Activated naive CD4-positive, alpha-beta T cell (primary cell): Measurements from ENCODE around the gene MYCBPAP.

ENCODE experiments used
- DNase-seq, 4 experiments: peaks; one replicate each; lab custom pipeline; 2025; lab: John Stamatoyannopoulos, UW

MYCBPAP gene

DNA sequence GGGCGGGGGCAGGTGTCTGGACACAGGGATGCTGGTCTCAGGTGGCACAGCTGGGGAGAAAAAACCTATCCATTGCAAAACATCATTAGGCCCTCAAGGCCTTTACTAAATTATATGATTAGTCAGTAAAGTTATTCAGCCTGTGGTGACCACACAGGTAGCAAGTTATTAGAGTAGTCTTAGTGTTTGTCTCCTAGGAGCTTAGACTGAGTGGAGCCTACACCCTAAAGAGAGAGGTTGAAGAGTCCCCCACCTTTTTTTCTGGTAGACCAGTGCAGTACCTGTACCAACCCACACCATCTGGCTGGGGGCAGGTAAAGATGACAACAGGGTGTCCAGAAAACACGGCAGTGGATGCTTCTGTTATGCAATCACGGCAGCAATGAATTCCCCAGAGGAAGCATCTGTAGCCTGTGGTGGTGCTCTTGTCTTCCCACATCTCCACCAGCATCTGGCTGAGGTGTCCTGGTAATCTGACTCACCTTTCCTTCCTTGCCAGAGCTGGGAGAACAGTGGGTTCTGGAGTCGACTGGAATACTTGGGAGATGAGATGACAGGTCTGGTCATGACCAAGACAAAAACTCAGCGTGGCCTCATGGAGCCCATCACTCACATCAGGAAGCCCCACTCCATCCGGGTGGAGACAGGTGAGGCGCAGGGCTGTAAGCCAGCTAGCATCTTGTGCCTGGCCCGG, 11.0 kb downstream of the MYCBPAP start:
- no peak for DNase-seq

DNA sequence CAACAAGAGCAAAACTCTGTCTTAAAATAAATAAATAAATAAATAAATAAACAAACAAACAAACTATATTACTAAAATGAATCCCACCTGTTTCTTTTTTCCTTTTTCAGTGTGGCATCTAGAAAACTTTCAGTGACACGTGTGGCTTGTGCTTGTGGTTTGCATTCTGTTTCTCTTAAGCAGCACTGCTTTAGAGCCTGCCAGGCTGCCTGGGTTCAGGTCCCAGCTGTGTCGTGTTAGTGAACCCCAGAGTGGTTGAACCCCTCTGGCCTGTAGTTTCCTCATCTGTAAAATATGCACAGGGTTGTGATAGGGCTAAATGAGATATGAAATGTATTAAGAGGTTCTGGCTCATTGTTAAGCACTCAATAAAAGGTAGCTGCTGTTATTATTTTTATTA, 12.2 kb downstream of the MYCBPAP start:
- no peak for DNase-seq

DNA sequence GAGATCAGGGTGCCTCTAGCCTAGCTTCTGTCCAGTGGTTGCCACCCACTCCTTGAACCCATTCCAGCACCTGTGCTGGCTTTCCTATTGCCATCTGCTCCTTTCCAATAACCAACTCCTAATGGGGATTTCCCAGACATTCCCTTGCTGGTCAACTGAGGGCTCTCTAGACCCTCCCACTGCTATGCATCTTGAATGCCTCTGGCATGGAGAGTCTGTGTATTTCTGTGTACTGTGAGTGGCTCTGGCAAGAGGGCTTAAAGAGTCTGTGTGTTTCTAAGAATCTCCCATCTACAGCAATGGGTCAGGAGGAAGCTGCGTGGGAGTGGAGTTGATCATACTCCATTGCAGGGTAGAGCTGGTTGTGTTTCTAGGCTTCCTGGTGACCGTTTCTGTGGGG, 13.3 kb downstream of the MYCBPAP start:
- no peak for DNase-seq

DNA sequence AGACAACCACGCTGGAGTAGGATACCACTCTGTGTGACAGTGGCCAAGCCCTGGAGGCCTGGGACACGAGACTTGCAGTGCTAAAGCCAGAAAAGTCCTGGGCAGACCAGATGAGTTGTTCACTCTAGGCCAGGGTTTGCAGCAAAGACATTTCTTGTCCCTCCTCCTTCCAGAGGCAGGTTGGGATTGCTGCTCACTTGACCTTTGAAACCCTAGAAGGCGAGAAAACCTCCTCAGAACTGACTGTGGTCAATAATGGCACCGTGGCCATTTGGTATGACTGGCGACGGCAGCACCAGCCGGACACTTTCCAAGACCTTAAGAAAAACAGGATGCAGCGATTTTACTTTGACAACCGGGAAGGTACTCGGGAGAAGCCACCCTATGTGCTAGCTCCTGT, 14.5 kb downstream of the MYCBPAP start:
- no peak for DNase-seq

DNA sequence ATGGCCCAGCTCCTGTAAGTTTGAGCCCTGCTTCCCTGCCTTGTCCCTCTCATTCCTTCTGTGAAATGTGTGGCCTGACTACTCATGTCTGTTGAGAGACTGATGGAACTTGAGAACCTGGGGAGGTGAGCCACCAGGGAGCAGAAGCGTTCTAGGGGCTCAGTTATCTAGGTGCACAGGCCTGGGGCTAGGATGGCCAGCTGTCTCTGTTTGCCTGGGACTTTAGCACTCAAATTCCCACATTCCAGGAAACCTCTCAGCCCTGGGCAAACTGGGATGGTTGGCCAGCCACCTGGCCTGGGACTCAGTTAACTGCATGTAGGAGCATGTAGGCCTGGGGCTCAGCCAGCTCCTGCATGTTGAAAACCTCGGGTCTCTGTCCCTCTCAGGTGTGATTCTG, 15.0 kb downstream of the MYCBPAP start:
- no peak for DNase-seq

DNA sequence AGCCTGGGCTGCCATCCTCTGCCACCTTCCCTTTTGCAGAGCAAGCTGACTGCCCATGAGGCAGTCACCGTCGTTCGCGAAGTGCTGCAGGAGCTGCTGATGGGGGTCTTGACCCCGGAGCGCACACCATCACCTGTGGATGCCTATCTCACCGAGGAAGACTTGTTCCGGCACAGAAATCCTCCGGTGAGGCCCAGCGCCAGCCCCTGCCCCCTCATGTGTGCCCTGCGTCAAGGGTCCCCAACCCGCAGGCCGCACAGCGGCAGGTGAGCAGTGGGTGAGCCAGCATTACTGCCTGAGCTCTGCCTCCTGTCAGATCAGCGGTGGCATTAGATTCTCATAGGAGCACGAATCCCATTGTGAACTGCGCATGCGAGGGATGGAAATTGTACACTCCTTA, 16.6 kb downstream of the MYCBPAP start:
- no peak for DNase-seq

DNA sequence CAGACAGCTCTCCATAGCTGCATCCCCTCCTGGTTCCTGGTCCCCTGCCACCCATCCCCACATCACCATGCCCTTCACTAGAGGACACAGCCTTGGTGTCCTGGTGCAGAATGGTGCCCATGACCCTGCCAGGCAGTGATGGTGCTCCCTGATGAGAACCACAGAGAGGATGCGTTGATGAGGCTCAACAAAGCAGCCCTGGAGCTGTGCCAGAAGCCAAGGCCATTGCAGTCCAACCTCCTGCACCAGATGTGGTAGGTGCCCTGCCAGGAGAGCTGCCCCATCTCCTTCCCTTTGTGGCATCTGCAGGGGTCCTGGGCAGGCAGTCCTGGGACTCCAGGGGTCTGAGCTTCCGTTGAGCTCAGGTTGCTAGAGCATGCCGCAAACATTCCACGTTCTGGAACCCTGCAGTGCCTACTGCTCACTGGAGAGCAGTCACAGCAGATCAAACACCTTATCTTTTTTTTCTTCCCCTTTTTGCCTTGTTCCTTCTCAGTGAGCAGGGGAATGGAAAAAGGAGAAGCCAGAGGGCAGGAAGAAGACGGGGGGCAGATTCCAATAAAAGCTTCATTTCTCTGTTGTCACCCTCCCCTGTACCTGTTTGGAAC, 19.0 kb downstream of the MYCBPAP start:
- DNase-seq = no peak

DNA sequence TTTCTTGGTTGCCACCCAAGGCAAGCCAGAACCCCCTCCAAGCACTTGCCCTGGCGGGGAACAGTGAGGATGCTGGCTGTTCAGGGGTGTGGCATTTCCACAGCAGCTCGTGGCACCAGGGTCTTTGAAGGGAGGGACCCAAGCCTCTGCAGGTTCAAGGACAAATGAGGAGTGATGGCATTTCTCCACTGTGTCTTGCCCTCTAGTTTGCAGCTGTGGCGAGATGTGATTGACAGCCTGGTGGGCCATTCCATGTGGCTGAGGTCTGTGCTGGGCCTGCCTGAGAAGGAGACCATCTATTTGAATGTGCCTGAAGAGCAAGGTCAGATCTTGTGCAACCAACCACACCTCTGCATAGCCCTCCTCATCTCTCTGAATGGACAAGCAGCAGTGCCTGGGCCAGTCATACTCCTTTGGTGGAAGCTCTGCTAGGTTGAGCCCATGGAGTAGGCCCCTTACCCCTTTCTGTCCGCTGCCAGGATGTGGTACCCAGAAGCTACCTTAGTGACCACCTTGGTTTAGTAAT, 19.8 kb downstream of the MYCBPAP start:
- no peak for DNase-seq

DNA sequence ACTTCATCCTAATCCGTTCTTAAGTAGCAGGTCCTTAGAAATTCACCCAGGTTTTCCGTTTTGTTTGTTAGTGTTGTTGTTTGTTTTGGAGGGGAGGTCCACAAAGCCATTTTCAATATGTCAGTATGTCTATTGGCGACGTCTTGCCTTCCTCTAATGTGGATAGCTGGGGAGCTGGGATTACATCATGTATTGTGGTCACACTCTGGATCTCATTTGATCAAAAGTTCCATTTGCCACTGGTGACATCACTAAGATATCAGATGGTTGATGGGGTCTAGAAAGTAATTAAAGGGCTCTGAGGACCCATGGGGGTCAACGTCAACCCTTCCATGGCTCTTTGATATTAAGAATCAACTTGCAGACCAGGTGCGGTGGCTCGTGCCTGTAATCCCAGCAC, 21.6 kb downstream of the MYCBPAP start:
- DNase-seq = no peak

DNA sequence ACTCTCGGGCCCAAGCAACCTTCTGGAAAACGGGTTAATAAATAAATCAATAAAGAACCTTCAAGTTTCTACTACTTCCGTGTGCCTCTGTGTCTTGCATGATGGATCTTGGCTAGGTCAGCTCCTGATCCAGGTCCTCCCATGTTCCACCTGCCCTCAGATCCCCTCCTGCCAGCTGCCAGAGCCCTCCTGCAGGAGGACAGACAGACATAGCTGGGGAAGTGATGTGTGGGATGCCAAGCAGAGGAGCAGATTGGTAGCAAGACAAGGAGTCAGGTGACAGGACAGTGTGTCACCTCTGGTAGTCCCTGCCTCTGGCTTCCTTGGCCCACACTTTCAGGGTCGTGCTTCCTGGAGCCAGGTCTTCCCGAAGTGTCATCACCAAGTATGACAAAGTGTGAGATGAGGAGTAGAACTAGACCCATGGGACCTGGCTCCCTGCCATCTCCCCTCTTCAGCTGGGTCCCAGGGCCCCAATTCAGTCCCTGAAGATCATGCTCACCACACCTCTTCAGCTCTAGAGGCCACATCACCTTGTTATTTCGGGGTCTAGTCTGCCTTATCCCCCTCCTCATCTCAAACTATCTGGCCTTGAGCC, 23.3 kb downstream of the MYCBPAP start:
- DNase-seq = no peak

DNA sequence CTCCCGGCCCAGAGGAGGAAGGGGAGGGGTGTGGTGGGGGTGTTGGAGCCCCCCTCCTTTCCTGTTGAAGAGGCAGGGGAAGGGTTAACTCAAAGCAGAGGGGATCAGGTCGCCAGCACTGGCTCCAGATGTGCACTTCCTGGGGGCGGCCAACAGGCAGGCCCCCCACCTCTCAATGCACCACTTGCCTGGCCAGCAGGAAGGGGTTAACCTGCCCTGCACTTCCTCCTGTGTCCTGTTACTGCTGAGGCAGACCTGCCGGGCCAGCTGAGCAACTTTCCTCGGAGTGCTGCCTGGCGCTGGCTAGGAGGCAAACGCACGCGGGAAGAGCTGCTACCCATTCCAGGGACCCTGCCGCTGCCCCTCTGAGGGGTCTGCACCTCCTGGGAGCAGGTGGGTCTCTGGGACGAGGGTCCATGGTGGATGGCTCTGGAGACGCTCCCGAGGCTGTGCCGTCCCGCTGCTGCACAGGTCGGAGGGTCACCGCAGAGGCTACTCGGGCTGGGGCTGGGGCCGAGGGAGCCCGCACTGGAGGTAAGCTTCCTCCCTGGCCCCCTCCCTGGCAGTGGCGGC, 24.3 kb downstream of the MYCBPAP start, which contains the start of gene EPN3:
EPN3 (plus strand) TSS at position 284 of the 573 bp plus-strand sequence. CDS start 3,822 bp downstream, outside the sequence.
- DNase-seq = no peak

DNA sequence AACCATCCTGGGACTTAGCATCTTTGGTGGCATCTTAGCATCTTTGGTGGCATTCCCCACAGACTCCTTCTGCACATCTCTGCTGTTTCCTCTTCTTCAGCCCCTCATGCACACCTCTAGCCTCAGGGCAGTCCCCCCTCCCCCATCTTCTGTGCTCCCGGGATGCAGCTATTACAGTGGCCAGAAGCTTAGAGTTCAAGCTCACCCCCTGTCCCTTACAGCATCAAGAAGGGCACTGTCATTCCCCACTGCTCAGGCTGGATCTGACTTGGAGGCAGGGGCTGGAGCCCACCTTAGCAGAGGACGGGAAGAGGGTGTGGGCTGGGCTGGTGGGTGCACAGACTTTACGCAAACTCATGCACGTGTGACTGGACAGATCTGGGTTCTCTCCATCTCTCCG, 24.9 kb downstream of the MYCBPAP start:
- no peak for DNase-seq

DNA sequence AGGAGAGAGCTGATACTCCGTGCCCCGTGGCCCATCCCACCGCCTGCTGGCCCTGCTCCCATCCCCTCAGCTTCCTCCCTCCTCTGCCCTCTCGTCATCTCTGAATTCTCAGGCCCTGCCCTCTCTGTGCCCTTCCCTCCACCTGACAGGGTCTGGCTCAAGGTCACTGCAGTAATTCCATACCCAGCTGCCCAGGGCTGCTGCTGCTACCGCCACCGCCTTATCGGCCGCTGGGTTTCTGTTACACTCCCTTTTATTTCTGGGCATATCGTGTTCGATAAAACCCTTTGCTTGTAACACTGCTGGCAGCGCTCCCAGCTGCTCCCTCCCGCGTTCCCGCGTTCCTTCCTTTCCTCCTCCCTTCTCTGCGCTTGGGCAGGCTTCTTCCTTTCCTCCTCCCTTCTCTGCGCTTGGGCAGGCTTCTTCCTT, 25.5 kb downstream of the MYCBPAP start:
- DNase-seq = no peak

DNA sequence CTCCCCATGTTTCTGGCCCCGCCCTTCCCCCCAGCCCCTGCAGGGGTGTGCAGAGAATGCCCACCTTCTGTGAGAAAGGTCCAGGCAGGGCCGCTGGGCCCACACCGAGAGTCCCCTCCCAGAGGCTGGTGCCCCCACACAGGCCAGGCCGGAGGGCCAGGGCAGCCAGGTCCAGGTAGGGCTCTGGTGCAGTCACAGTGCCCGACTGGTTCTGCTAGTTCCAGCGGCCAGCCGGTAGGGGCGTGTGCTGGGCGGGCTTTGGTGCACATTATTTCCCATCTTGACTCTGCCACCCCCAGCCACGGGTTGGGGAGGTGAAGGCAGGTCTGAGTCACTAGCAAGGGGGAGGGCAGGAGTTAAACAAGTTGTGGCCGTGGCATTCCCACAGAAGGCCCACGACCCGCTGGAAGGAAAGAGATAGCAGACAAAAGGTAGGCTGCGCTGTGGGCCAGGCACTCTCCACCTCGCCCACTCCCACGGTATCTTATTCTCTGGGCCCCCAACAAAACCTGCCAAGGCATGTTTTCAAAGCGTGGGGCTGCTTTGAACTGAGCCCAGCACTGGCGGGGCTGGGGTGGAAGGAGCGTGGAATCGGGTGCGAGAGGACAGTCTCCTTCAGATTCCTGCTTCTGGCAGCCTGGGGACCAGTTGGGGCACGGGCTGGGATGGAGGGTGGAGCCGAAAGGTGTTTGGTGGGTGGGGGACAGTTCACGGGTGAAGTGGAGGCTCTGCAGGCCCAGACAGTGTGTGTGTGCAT, 26.2 kb downstream of the MYCBPAP start:
- DNase-seq = no peak

DNA sequence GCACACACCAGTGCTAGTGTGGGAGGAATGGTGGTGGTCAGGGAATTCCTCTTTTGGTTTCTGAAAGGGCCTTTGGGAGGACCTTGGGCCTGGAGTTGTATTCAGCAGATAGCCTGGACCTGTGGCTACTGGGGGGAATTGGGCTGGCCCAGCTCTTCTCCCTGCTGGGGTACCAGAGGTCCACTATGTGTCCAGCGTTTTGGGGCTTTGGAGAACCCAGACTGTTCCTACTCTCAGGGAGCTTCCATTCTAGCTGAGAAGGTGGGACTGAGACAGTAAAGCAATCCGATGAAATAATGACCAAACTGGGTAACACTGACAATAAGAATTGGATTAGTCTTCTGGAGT, 26.7 kb downstream of the MYCBPAP start:
- no peak for DNase-seq

DNA sequence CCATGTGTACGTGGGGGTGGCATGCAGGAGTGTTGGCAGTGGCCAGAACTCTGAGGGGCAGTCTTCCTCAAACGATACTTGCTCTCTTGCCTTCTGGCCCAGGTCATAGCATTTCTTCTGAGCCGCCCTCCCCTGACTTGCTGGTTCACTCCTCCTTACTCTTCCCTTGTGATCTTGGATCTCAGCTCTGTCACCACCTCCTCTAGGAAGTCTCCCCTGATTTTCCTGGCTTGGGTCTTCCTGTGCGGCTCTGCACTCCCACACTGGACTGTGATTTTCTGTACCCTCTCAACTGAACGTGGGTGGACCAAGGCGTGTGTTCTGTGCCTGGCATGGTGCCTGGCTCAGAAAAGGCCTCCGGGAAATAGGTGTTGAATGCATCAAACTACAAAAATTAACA, 27.2 kb downstream of the MYCBPAP start:
- DNase-seq = no peak

DNA sequence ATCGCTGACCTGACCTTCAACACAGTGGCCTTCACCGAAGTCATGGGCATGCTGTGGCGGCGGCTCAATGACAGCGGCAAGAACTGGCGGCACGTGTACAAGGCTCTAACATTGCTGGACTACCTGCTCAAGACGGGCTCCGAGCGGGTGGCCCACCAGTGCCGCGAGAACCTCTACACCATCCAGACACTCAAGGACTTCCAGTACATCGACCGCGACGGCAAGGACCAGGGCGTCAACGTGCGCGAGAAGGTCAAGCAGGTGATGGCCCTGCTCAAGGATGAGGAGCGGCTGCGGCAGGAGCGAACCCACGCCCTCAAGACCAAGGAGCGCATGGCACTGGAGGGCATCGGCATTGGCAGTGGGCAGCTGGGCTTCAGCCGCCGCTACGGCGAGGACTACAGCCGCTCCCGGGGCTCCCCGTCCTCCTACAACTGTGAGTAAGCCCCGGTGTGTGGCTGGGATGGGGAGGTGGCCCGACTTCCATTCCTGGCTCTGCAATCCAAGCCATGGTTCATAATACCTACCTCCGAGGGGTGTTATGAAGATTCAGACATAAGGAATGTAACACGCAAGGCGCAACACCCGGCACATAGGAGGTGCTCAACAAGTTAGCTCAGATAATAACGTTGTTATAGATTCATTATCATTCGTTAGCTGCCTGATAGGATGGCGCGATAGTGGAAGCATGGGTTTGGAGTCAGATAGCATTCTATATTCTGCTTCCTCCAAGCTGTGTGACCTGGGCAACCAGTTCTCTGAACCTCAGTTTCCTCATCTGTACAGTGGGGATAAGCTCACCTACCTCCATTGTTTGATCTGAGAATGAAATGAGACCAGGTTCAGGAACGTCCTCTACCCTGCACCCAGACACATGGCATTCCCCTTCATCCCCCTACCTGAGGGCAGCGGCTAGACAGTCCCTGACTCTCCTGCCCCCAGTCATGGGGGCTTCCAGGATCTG, 28.7 kb downstream of the MYCBPAP start:
- no peak for DNase-seq

DNA sequence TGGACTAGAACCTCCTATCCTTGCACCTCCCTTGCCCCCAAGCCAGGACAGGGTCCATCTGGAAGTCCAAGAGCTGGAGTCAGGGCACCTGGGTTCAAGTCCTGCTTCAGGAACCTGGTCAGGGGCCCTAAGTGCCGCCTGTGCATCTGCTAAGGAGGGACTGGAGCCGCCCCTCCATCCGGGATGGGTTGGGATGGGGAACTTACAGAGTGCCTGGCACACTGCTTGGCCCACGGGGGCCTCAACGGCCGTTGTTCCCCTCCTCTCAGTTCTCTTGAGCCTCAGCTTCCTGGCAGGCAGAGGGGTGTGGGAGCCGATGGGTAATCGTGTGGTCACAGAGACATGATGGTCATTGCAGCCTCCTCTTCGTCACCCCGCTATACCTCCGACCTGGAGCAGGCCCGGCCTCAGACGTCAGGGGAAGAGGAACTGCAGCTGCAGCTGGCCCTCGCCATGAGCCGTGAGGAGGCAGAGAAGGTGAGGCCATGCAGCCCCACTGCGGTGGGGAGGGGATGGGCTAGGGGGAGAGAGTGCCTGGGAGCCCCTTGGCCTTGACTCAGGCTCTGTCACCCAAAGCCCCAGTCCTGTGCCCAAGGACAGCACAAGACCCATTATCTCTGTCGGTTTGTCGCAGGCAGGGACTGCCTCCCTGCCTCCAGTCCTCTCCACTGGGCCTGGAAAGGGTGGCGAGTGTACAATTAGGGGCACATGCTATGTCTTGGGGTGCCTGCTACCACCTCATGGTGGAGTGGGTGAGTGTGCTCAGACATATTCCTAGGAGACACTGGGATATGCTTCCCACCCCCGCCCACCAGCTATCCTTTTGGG, 29.7 kb downstream of the MYCBPAP start:
- no peak for DNase-seq

DNA sequence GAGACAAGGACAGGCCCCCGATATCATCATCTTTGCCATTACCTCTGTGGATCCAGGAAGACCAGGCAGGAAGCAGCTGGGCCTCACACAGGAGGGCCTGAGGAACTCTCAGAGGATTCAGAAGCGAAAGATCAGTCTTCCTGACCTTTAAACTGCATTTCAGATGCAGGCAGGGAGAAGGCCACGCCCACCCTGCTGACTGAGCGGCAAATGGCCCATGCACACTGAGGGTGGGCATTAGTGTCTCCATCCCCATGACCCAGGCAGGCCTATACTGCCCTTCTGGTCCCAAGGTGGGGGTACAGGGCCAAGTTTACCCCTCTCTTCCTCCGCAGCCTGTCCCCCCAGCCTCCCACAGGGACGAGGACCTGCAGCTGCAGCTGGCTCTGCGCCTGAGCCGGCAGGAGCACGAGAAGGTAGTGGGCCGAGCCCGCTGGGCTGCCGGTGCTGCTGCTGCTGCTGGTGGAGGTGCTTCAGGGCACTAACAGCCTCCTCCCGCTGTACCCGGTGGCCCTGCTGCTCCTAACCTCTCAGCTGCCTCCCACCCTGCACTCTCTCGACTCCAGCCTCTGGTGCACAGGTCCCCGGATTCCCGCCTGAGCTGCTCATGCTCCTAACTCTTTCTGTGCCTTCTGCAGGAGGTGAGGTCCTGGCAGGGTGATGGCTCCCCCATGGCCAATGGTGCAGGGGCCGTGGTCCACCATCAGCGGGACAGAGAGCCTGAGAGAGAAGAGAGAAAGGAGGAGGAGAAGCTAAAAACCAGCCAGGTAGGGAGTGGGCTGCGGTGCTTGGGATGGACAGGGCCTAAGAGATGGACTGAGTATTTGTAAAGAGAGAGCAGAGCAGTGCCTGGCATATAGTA, 30.5 kb downstream of the MYCBPAP start:
- no peak for DNase-seq
